ENCODE data around the gene GRB2. TPM values are rescaled to one million over a fixed set of nuclear protein-coding genes. Genes with fewer than 3 reads are reported as not detected.

Gene GRB2
- total and polyA plus RNA-seq, 2 of the 8 experiments (the other 6 are each of a cell fraction or from before 2014, with no cell fraction given) = 44.2 to 101 TPM

DNA sequence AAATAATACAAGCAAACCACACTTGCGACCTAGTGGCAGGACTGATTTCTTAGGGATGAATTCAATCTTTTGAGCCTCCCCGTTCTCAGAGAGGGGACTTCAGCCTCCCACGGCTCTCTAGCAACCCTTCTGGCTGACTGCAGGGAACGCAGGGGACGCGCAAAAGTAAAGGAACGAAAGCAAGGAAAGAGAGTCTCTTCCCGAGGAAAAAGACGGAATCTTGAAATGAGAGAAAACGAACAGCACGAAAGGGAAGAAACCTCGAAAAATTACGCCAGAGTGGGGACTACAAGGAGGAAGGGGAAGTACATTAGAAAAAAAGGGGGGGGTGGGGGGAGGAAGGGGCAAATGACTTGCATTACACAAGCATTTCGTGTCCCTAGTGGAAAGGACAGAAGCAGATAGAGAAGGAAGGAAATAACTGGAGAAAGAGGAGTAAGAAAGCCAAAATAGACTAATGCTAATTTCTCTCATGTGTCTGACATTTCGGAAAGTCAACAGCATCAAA is 1.2 kb downstream of the GRB2 start:
- Histone ChIP-seq H3K27me3 (replicated peaks in 1 of 4; ENCODE audit: control insufficient read depth in 3 of 4, extremely low read depth in 1 of 4, insufficient read depth in 3 of 4, low read length in 3 of 4) (no peaks in the 10 kb centered on the region), H3K4me1 (replicated peaks in 1 of 4; ENCODE audit: control insufficient read depth in 3 of 4, insufficient read depth in 4 of 4, low read length in 3 of 4) (no peaks in the 10 kb centered on the region), H3K4me2 (ENCODE audit: insufficient read depth in 1 of 2, low read depth in 2 of 2, low read length in 2 of 2) (peak overlapping the region; percentile 75 to 79), H3K9ac (replicated peaks in 1 of 4; ENCODE audit: extremely low read depth in 1 of 4, low read depth in 3 of 4, low read length in 3 of 4) (peak overlapping the region in 3 of 4 experiments; percentile 13 to 72 (median 66); a peak in 2 of 7 replicates), H4K91ac (replicated peaks; ENCODE audit: insufficient read length, low read length) (no peak overlapping the region), H3K18ac (ENCODE audit: extremely low read depth, low read length) (no peak overlapping the region), H4K20me1 (replicated peaks in 1 of 2; ENCODE audit: control insufficient read depth in 1 of 2, insufficient read depth in 2 of 2, low read length in 2 of 2) (peaks cover 3% of the 10 kb centered on the region in 2 experiments), H3K79me1 (ENCODE audit: low read depth, low read length) (peaks cover 2% of the 10 kb centered on the region; the same call in 1 of the 2 replicates), H2BK120ac (replicated peaks; ENCODE audit: low read depth, low read length) (no peak overlapping the region), H4K5ac (ENCODE audit: insufficient read length, low read depth, low read length) (no peak overlapping the region), H3K4ac (replicated peaks; ENCODE audit: insufficient read length, low read depth, low read length) (no peak overlapping the region), H2BK15ac (ENCODE audit: low read length) (no peak overlapping the region), H3K23ac (ENCODE audit: insufficient read length) (no peak overlapping the region), H3K79me2 (ENCODE audit: control insufficient read depth in 1 of 2, insufficient read depth in 2 of 2, low read length in 2 of 2) (peaks cover 27 to 57% of the 10 kb centered on the region in 2 experiments), H2AFZ (ENCODE audit: low read length) (no peak overlapping the region), H3K4me3 (ENCODE audit: extremely low read depth in 1 of 4, insufficient read depth in 2 of 4, low read depth in 3 of 4, low read length in 4 of 4) (peak overlapping the region; percentile 90 to 94 (median 92)), H3K56ac (replicated peaks; ENCODE audit: insufficient read length, low read depth, low read length) (no peak overlapping the region), H3K9me3 (ENCODE audit: insufficient read depth in 2 of 2, low read depth in 1 of 2, low read length in 1 of 2) (no peaks in the 10 kb centered on the region), H2AK5ac (ENCODE audit: low read depth, low read length) (no peak overlapping the region), H3K36me3 (ENCODE audit: control insufficient read depth in 2 of 4, insufficient read depth in 4 of 4, low read length in 3 of 4) (no peaks in the 10 kb centered on the region), H3K27ac (ENCODE audit: low read depth, low read length) (no peak overlapping the region), H2BK5ac (ENCODE audit: low read depth, low read length) (no peak overlapping the region), H2BK12ac (ENCODE audit: low read depth, low read length) (no peak overlapping the region), H2BK20ac (ENCODE audit: low read length) (no peak overlapping the region), H3K23me2 (ENCODE audit: low read depth, low read length) (peaks cover 6% of the 10 kb centered on the region; the same call in 1 of the 2 replicates), H4K8ac (ENCODE audit: extremely low read depth, insufficient read depth, low read length) (no peak overlapping the region), H3K14ac (ENCODE audit: insufficient read length) (no peak overlapping the region)
- TF ChIP-seq RAD21 (IDR thresholded peaks at IDR 0.05 in 1 of 2, conservative IDR thresholded peaks at IDR 0.05 in 1 of 2; ENCODE audit: low read depth in 2 of 2, low read length in 2 of 2) (peak; percentile 91 to 92), SIN3A (conservative IDR thresholded peaks at IDR 0.05 in 1 of 2, IDR thresholded peaks at IDR 0.05 in 1 of 2; ENCODE audit: low read depth in 1 of 2, low read length in 2 of 2) (0 out of 4 replicates have a peak, but pooled peaks have one; percentile 27 to 73), SRF (IDR thresholded peaks at IDR 0.05; ENCODE audit: low read depth, low read length) (no peak)
- TF ChIP-seq, protein P1, sequence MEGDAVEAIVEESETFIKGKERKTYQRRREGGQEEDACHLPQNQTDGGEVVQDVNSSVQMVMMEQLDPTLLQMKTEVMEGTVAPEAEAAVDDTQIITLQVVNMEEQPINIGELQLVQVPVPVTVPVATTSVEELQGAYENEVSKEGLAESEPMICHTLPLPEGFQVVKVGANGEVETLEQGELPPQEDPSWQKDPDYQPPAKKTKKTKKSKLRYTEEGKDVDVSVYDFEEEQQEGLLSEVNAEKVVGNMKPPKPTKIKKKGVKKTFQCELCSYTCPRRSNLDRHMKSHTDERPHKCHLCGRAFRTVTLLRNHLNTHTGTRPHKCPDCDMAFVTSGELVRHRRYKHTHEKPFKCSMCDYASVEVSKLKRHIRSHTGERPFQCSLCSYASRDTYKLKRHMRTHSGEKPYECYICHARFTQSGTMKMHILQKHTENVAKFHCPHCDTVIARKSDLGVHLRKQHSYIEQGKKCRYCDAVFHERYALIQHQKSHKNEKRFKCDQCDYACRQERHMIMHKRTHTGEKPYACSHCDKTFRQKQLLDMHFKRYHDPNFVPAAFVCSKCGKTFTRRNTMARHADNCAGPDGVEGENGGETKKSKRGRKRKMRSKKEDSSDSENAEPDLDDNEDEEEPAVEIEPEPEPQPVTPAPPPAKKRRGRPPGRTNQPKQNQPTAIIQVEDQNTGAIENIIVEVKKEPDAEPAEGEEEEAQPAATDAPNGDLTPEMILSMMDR (IDR thresholded peaks at IDR 0.05; ENCODE audit: control extremely low read depth in 1 of 3, insufficient read depth in 1 of 3, low read depth in 1 of 3, low read length in 3 of 3) = peak; percentile 86 to 93 (median 90)
- WGBS, 2 experiments (ENCODE audit: extremely low coverage in 1 of 2, insufficient coverage in 1 of 2, insufficient read length in 1 of 2, insufficient replicate concordance in 2 of 2, low coverage in 1 of 2, low lambda C conversion rate in 2 of 2, missing lambda C conversion rate in 1 of 2) = 4% methylated on average over 15 of the region's 15 CpGs; no CpG with 5 or more reads in 1 of the 2 experiments
- FAIRE-seq (no peak), DNase-seq (ENCODE audit: low read depth in 1 of 2, low spot score in 2 of 2) (no peak)
- POLR2A ChIA-PET (ENCODE audit: partially characterized antibody) = interaction anchor here (1.1 to 3.0 kb wide), 5 partner anchors 9 to 142 kb away, joined by 4 to 14 read pairs (median 6); partner anchors contain the start of genes GGA3, MIF4GD and MRPS7
- CTCF ChIA-PET (ENCODE audit: partially characterized antibody) = interaction anchor here (0.9 to 8.8 kb wide), 8 partner anchors 8 to 164 kb away, joined by 3 to 97 read pairs (median 4); partner anchors contain the start of gene MIF4GD

All from H1 (cell line).